GM21723 (cell line): ENCODE data around the gene ZBTB5.
A peak's percentile ranks its signal among the peaks of the same experiment; 100 is the strongest.
"Not testable (repeated sequence)": the region's sequence is repeated elsewhere in the genome, so short reads cannot be mapped to it uniquely, and the experiment has no call there.

Experiments
- ATAC-seq: cut with Tn5 transposase; IDR thresholded peaks from one replicate; pipeline ENCODE4 v1.9.1; 2021; ENCODE audit warnings: mild to moderate bottlenecking, moderate library complexity; ENCODE audit not compliant: unreplicated experiment

ZBTB5 gene

GRCh38 chr9:37486616-37487548, 21.6 kb upstream of the ZBTB5 start:
- ATAC-seq: no peak

DNA sequence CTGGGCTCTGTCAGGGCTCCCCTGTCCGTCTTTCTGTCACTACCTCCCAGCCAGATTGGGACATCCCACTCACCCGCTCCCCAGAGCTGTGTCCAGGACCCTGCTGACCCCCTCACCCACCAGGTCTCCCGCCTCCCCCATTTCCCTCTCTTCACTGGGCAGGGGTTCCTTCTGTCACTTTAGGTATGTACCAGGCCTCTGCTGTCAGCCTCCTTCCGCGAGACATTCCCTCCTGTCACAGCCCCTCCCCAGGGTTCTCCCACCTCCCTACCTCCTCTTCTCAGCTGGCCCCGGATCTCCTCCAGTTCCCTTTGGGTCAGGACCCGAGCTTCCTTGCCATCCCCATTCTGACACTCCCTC, 21.0 kb upstream of the ZBTB5 start:
- no peak for ATAC-seq

DNA sequence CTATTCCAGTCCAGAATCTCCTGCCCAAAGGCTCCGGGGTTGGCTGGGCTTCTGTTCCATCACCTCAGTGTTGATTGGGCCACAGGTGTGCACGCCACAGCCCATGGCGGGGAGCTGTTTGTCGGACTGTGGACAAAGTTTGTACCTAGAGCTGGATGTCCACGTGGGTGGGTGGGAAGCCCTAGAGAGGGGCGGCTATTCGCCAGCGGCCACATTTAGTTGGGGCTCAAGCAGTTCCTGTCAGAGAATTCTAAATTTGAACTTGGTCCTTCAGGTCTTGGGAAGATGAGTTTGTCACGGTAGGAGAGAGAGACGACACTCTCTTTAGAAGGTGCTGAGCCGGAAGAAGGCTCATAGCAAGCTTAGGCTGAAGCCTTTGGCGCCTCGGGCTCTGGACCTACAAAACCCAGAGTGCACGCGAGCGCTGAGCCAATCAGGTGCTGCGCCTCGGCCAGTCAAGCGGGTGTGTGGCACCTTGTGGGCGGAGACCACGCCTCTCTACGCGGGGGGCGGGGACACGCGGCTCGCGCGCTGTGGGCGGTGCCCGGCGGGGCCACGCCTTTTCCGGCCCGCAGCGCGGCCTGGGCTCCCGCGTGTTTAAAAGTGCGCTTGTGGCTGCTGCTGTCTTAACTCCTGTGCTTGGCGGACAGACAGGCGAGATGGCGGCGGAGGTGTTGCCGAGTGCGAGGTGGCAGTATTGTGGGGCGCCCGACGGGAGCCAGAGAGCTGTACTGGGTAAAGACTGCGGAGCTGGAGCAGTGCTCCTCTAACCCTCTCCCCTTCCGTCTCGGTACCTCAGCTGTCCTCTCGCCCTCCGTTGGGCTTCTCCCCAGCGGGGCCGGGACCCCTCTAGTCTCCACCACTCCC, 20.4 kb upstream of the ZBTB5 start, which contains the start of gene POLR1E:
Gene POLR1E, plus strand, starts transcription at position 560 of the 867 bp plus-strand sequence. Its CDS starts 100 bp downstream, at position 660.
- peak; percentile 93 for ATAC-seq

GRCh38 chr9:37480759-37481158, 15.5 kb upstream of the ZBTB5 start:
- no peak for ATAC-seq

- ATAC-seq: not testable (repeated sequence)
Observed at GRCh38 chr9:37477987-37478619, 12.9 kb upstream of the ZBTB5 start.

DNA sequence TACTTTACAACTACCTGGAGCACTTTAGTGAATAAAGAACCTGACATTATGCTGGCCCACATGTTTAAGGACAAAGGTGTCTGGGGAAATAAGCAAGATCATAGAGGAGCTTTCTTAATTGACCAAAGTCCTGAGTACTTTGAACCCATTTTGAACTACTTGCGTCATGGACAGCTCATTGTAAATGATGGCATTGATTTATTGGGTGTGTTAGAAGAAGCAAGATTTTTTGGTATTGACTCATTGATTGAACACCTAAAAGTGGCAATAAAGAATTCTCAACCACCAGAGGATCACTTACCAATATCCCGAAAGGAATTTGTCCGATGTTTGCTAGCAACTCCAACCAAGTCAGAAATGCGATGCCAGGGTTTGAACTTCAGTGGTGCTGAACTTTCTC, 12.2 kb upstream of the ZBTB5 start:
- ATAC-seq: not testable (repeated sequence)

DNA sequence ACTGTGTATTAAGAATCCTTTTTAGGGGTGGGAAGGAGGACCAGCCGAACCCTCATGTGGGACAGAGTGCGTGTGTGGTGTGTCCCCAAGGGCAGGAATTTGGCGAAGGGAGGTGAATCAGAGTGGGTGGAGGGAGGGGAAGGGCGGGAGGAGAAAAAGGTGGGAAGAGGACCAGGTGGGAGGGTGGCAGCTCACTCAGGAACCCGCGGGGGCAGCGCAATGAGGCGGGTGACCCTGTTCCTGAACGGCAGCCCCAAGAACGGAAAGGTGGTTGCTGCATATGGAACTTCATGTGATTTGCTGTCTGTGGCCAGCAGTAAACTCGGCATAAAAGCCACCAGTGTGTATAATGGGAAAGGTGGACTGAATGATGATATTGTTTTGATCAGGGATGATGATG, 11.7 kb upstream of the ZBTB5 start:
- ATAC-seq: no peak

DNA sequence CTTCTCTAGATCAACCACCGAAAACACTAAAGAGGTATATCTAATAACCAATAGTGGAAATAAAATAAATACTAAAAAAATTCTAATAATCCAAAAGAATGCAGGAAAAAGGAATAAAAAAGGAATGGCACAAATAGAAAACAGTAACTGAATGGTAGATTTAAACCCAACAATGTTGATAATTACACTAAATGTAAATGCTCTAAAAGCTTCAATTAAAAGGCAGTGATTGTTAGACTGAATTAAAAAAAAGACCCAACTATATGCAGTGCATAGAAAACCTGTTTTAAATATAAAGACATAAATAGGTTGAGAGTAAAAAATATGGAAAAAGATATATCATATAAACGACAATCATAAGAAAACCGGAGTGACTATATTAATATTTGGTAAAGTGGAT, 9.2 kb upstream of the ZBTB5 start:
- ATAC-seq: no peak

DNA sequence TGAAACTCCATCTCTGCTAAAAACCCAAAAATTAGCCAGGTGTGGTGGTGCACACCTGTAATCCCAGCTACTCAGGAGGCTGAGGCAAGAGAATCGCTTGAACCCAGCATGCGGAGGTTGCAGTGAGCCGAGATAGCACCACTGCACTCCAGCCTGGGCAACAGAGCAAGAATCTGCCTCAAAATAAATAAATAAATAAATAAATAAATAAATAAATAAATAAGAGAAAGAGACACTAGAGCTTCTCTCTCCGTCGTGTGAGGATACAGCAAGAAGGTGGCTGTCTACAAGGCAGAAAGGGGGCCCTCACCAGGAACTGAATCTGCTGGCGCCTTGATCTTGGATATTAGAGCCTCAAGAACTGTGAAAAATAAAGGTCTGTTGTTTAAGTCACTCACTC, 8.7 kb upstream of the ZBTB5 start:
- ATAC-seq: not testable (repeated sequence)

GRCh38 chr9:37471942-37472684, 6.9 kb upstream of the ZBTB5 start:
- no peak for ATAC-seq

DNA sequence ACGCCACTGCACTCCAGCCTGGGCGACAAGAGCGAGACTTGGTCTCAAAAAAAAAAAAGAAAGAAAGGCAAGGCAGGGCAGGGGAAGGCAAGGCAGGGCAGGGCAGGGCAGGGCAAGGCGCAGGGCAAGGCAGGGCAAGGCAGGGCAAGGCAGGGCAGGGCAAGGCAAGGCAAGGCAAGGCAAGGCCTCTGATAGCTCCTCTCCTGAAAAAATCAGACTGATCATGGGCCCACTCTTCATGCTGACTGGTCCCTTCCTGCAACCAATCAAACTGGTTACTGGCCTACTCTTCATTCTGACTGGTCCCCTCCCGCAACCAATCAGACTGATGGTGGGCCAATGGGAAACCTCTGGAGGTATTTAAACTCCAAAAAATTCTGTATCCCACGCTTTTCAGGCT, 3.4 kb upstream of the ZBTB5 start:
- no peak for ATAC-seq

GRCh38 chr9:37467530-37467929, 2.3 kb upstream of the ZBTB5 start:
- not testable (repeated sequence) for ATAC-seq

DNA sequence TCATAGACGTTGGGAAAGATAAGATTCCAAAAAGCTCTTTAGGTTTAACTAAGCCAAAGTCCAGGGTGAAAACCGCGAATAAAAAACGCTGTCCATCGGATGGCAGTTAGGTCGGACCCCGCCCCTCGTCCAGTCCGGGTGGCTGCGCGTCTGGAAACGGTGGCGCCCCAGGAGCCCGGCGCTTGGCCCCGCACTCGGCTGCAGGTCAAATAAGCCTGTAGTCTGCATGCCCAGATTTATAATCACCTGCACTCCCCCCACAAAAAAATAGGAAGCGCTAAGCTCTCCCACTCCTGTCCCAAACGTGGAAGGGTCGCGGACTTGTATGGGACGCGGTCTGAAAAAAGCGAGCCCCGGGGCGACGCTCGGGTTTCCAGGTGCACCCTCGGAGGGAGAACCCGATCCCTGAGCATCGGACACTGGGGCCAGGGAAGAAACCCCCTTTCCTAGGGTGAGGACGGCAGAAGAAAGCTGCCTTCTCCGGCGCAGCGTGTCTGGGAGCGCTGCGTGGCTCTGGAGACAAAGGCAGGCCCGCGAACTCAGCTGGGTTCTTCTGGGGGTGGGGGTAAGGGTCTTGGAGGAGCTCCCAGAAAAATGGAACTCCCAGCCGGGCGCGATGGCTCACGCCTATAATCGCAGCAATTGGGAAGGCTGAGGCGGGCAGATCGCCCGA, 923 bp upstream of the ZBTB5 start:
- ATAC-seq: peak; percentile 12

- peak; percentile 38 for ATAC-seq
Observed at GRCh38 chr9:37464426-37465248, 613 bp downstream of the ZBTB5 start.

DNA sequence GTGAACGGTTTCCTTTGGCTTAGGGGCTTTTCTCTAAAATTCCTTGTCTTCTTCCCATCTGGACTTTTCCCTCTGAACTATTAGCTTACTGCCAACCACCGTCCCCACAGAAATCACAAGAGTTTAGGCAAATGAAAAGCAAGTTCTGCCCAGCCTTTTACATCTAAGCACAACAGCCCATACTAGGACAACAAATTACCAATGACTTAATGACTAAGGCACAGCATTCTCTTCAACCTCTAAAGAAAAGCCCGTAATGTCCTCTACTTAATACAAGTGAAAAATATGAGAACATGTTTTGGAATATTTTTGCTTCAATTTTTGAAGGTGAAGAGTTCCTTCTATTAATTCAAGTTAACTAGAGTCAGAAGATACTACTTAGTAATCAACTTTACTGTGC, 1.2 kb downstream of the ZBTB5 start:
- ATAC-seq: no peak

DNA sequence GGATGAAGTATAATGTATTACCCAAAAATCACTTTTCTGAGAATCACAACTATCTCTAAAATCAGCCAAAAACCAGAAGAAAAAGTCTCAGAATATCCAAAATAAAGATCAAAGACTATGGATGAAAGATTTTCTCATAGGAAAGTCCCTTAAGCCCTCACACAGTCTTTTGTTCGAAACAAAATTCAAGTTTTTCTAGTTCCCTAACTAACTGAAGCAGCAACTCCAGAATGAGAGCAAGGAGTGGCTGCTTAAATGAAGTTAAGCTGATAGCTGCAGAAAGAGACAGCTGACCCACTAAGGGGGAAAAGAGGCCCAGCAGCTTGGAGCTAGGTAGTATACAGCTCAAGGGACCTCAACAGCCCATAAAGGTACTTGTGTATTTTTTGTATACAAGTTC, 8.4 kb downstream of the ZBTB5 start:
- ATAC-seq: no peak

DNA sequence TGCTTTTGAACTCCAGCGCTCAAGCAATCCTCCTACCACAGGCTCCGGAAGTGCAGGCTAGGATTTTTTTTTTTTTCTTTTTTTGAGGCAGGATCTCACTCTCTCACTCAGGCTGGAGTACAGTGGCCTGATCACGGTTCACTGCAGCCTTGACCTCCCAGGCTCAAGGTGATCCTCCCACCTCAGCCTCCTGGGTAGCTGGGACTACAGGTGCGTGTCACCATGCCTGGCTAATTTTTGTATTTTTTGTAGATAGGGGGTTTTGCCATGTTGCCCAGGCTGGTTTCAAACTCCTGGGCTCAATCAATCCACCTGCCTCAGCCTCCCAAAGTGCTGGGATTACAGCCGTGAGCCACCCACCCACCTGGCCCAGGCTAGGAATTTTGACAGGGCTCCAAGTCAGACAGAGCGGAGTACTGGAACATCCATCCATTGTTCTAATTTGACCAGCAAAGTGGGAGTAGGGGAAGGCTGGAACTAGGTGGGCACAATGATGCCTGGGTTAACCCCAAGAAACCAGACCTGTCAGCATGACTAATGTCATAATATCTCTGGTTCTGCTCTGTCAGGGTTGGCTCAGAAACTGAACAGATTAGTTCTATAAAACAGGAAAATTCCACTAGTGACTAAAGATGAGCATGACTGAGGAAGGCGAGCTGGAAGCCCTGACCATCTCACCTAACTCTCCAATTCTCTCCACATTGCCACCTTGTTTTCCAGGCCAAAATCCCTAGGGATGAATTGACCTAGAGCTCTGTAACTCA, 9.2 kb downstream of the ZBTB5 start:
- ATAC-seq: no peak

- no peak for ATAC-seq
Observed at GRCh38 chr9:37454238-37454637, 11.0 kb downstream of the ZBTB5 start.
